Measurements from ENCODE around the gene DHX30. TPM values are rescaled to one million over a fixed set of nuclear protein-coding genes. Genes with fewer than 3 reads are reported as not detected.
"Not testable (repeated sequence)": the region's sequence is repeated elsewhere in the genome, so short reads cannot be mapped to it uniquely, and the experiment has no call there.

Gene DHX30
- total RNA-seq: 10 to 100 TPM; 50.5 to 73.5 (median 65.8) TPM
- 10 to 100 TPM; 31.9 to 52.5 (median 44.4) TPM for polyA plus RNA-seq
- long read RNA-seq, donor 1, partial matches to known transcripts: 6 of 12 reads
- long read RNA-seq, donor 1, other reads (novel, unspliced or antisense): 0 of 12 reads
- long read RNA-seq, donor 2, transcript DHX30-207 (19 exons, 3,748 nt): major isoform, 6 of 18 reads
- long read RNA-seq, donor 2, transcript DHX30-211 (4 exons, 1,464 nt): minor isoform, 5 of 18 reads
- long read RNA-seq, donor 2, partial matches to known transcripts: 7 of 18 reads
- long read RNA-seq, donor 2, other reads (novel, unspliced or antisense): 0 of 18 reads

- peaks cover 0 to 30% (median 16%) of the 10 kb centered on the region in 6 donors for H3K36me3 ChIP-seq
- peak; percentile 97 for DNase-seq
Measured at GRCh38 chr3:47802734-47803479, at the start of gene DHX30. TSS of gene DHX30 (plus strand) at chr3:47803138. CDS start at chr3:47810684, 7,546 bp downstream.

GRCh38 chr3:47758261-47759025 is 44.5 kb upstream of the DHX30 start:
- H3K36me3 ChIP-seq: peaks cover 0 to 85% (median 7%) of the 10 kb centered on the region in 6 donors
- no peak overlapping the region for H3K27ac ChIP-seq
- WGBS, 5 donors: 90 to 94% (median 93%) methylated on average over 14 of the region's 14 CpGs
- no peak for DNase-seq
- intact Hi-C loops (cut with DNase I; ENCODE audit: low total_unique reads): no loop called here
- no peaks in the 10 kb centered on the region for H3K27me3 ChIP-seq (replicated peaks in 1 of 7)
- H3K9me3 ChIP-seq: no peaks in the 10 kb centered on the region
- H3K4me3 ChIP-seq: no peak overlapping the region
- no peak for TF ChIP-seq CTCF (IDR thresholded peaks at IDR 0.05 in 8 of 11, conservative IDR thresholded peaks at IDR 0.05 in 3 of 11)
- no peak for TF ChIP-seq POLR2AphosphoS5 (IDR thresholded peaks at IDR 0.05)
- no peak for TF ChIP-seq POLR2A (IDR thresholded peaks at IDR 0.05)
- no peaks in the 10 kb centered on the region for H3K4me1 ChIP-seq

More at GRCh38 chr3:47802734-47803479, at the start of gene DHX30:
- Histone ChIP-seq H3K4me1 (peaks cover 8 to 39% (median 21%) of the 10 kb centered on the region in 6 donors), H3K4me3 (peak within 1 kb of the TSS; percentile 62 to 91 (median 77)), H3K27me3 (replicated peaks in 1 of 7) (no peaks in the 10 kb centered on the region), H3K27ac (peak within 1 kb of the TSS; percentile 93 to 97 (median 96)), H3K9me3 (no peaks in the 10 kb centered on the region)
- intact Hi-C loops (cut with DNase I; ENCODE audit: low total_unique reads): no loop called here
- TF ChIP-seq POLR2A (IDR thresholded peaks at IDR 0.05) (peak in 2 of 3 donors; percentile 19 to 27), POLR2AphosphoS5 (IDR thresholded peaks at IDR 0.05) (peak; percentile 83 to 88 (median 84)), CTCF (IDR thresholded peaks at IDR 0.05 in 8 of 11, conservative IDR thresholded peaks at IDR 0.05 in 3 of 11) (no peak)
- WGBS, 5 donors: 0 to 1% (median 0%) methylated on average over 24 to 90 of the region's 90 CpGs

GRCh38 chr3:47760207-47760606 is 42.7 kb upstream of the DHX30 start:
- 87 to 99% (median 92%) methylated on average over 4 of the region's 4 CpGs for WGBS, 5 donors
- intact Hi-C loops (cut with DNase I; ENCODE audit: low total_unique reads); H3K9me3 ChIP-seq; H3K4me1 ChIP-seq; H3K27me3 ChIP-seq (replicated peaks in 1 of 7); DNase-seq; H3K4me3 ChIP-seq; H3K27ac ChIP-seq: not testable (repeated sequence)
- peaks cover 0 to 92% (median 8%) of the 10 kb centered on the region in 6 donors for H3K36me3 ChIP-seq

GRCh38 chr3:47761046-47761445 is 41.9 kb upstream of the DHX30 start:
- Histone ChIP-seq H3K27ac (no peak overlapping the region), H3K27me3 (replicated peaks in 1 of 7) (no peaks in the 10 kb centered on the region), H3K4me3 (no peak overlapping the region), H3K9me3 (no peaks in the 10 kb centered on the region), H3K36me3 (peaks cover 0 to 92% (median 10%) of the 10 kb centered on the region in 6 donors), H3K4me1 (no peaks in the 10 kb centered on the region)
- DNase-seq: no peak
- intact Hi-C loops (cut with DNase I; ENCODE audit: low total_unique reads): no loop called here
- 86 to 97% (median 92%) methylated on average over 4 of the region's 4 CpGs for WGBS, 5 donors
- TF ChIP-seq CTCF (IDR thresholded peaks at IDR 0.05 in 8 of 11, conservative IDR thresholded peaks at IDR 0.05 in 3 of 11) (no peak), POLR2A (IDR thresholded peaks at IDR 0.05) (no peak), POLR2AphosphoS5 (IDR thresholded peaks at IDR 0.05) (no peak)

Measured in spleen (tissue), 13 donors.